CD4-positive, alpha-beta T cell treated with Interleukin-6 for 4 hours (primary cell): Measurements from ENCODE around the gene CLEC18C.
"Not testable (repeated sequence)": the region's sequence is repeated elsewhere in the genome, so short reads cannot be mapped to it uniquely, and the experiment has no call there.

ENCODE experiments used
- DNase-seq: peaks from one replicate; pipeline ENCODE4 v3.0.0-alpha.2; 2020; ENCODE audit warnings: mixed read lengths

CLEC18C gene

GRCh38 chr16:70218586-70218985, 45.0 kb downstream of the CLEC18C start:
- DNase-seq: not testable (repeated sequence)

GRCh38 chr16:70222574-70222973, 49.0 kb downstream of the CLEC18C start:
- DNase-seq: not testable (repeated sequence)

- DNase-seq: not testable (repeated sequence)
Observed at GRCh38 chr16:70223216-70223615, 49.6 kb downstream of the CLEC18C start.

- not testable (repeated sequence) for DNase-seq
Observed at GRCh38 chr16:70223971-70224513, 50.5 kb downstream of the CLEC18C start.

- not testable (repeated sequence) for DNase-seq
Observed at GRCh38 chr16:70224645-70225044, 51.1 kb downstream of the CLEC18C start.

GRCh38 chr16:70225430-70225829, 51.8 kb downstream of the CLEC18C start:
- DNase-seq: not testable (repeated sequence)

GRCh38 chr16:70226024-70226423, 52.4 kb downstream of the CLEC18C start:
- DNase-seq: not testable (repeated sequence)

- DNase-seq: not testable (repeated sequence)
Observed at GRCh38 chr16:70231831-70232230, 58.2 kb downstream of the CLEC18C start.
